ENCODE results near the gene SYNGAP1. TPM values are rescaled to one million over a fixed set of nuclear protein-coding genes. Genes with fewer than 3 reads are reported as not detected.

Gene SYNGAP1
- total RNA-seq, 1 donor from 2014 or later, result 33.7 TPM

DNA sequence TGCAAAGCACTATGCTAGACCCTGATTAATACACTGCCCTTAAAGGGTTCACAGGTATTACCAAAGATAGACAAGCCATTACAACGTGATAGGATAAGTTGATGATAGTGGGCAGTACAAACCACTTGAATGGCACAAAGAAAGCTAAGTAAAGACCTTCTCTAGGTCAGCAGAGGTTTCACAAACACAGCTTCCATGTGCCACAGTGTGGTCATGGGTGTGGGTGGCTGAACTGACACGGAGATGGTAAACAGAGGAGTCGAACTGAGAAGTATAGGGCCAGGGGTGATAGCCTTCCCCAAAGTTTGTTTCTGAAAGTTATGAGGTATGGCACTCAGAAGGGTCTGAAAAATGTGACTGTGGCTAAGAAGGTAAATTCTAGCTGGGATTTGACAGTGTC lies 38.8 kb downstream of the SYNGAP1 start:
- Histone ChIP-seq H3K9me3 (no peaks in the 10 kb centered on the region), H3K27me3 (no peaks in the 10 kb centered on the region), H3K36me3 (no peaks in the 10 kb centered on the region), H3K4me3 (no peak overlapping the region), H3K27ac (no peak overlapping the region), H3K4me1 (peaks cover 6 to 8% of the 10 kb centered on the region in 2 donors)
- DNase-seq (ENCODE audit: low spot score in 2 of 2), result no peak
- intact Hi-C loops (cut with DNase I), result no loop called here
- TF ChIP-seq, protein P1, sequence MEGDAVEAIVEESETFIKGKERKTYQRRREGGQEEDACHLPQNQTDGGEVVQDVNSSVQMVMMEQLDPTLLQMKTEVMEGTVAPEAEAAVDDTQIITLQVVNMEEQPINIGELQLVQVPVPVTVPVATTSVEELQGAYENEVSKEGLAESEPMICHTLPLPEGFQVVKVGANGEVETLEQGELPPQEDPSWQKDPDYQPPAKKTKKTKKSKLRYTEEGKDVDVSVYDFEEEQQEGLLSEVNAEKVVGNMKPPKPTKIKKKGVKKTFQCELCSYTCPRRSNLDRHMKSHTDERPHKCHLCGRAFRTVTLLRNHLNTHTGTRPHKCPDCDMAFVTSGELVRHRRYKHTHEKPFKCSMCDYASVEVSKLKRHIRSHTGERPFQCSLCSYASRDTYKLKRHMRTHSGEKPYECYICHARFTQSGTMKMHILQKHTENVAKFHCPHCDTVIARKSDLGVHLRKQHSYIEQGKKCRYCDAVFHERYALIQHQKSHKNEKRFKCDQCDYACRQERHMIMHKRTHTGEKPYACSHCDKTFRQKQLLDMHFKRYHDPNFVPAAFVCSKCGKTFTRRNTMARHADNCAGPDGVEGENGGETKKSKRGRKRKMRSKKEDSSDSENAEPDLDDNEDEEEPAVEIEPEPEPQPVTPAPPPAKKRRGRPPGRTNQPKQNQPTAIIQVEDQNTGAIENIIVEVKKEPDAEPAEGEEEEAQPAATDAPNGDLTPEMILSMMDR (IDR thresholded peaks at IDR 0.05), result no peak

DNA sequence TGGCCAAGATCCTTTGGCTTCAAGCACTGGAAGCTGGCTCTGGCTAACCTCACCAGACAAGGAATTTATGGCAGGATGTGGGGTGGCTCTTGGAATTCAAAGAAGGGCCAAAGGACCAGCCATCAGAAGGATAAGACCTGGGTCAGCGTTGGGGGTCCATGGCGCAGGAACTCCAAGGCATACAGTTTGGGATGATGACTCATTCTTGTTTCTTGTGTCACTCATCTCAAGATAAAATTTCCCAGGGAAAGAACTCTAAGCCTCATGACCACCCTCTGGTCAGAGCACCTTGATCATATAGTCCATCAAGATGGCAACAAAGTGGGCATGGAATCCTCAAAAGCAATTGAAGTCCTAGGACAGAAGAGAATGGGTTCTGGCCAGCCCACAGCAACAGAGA lies 39.4 kb downstream of the SYNGAP1 start:
- Histone ChIP-seq H3K27ac (no peak overlapping the region), H3K27me3 (no peaks in the 10 kb centered on the region), H3K9me3 (no peaks in the 10 kb centered on the region), H3K4me3 (no peak overlapping the region), H3K4me1 (peaks cover 6 to 7% of the 10 kb centered on the region in 2 donors), H3K36me3 (no peaks in the 10 kb centered on the region)
- TF ChIP-seq, protein P1 (IDR thresholded peaks at IDR 0.05), result no peak
- DNase-seq (ENCODE audit: low spot score in 2 of 2), result no peak
- intact Hi-C loops (cut with DNase I), result no loop called here

DNA sequence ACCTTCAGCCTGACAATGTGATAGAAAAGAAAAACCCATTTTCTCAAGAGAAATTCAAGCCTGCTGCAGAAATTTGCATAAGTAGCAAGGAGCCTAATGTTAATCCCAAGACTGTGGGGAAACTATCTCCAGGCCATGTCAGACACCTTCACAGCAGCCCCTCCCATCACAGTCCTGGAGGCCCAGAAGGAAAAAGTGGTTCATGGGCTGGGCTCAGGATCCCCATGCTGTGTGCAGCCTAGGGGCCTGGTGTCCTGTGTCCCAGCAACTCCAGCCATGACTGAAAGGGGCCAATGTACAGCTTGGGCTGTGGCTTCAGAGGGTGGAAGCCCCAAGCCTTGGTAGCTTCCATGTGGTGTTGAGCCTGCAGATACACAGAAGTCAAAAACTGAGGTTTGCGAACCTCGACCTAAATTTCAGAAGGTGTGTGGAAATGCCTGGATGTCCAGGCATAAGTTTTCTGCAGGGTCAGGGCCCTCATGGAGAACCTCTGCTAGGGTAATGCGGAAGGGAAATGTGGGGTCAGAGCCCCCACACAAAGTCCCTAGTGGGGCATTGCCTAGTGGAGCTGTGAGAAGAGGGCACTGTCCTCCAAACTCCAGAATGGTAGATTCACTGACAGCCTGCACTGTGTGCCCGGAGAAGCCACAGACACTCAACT lies 46.3 kb downstream of the SYNGAP1 start:
- H3K27me3 ChIP-seq, result no peaks in the 10 kb centered on the region
- H3K4me3 ChIP-seq, result no peak overlapping the region
- no peak overlapping the region for H3K27ac ChIP-seq
- intact Hi-C loops (cut with DNase I), result no loop called here
- H3K4me1 ChIP-seq, result no peaks in the 10 kb centered on the region
- no peaks in the 10 kb centered on the region for H3K36me3 ChIP-seq
- no peak for DNase-seq (ENCODE audit: low spot score in 2 of 2)
- TF ChIP-seq, protein P1 (IDR thresholded peaks at IDR 0.05), result no peak
- H3K9me3 ChIP-seq, result no peaks in the 10 kb centered on the region

DNA sequence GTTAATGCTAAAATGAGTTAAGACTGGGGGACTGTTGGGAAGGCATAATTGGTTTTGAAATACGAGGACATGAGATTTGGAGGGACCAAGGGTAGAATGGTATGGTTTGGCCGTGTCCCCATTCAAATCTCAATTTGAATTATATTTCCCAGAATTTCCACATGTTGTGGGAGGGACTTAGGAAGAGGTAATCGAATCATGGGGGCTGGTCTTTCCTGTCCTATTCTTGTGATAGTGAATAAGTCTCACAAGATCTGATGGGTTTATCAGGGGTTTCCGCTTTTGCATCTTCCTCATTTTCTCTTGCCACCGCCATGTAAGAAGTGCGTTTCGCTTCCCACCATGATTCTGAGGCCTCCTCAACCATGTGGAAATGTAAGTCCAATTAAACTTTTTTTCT lies 47.2 kb downstream of the SYNGAP1 start:
- H3K36me3 ChIP-seq, result no peaks in the 10 kb centered on the region
- intact Hi-C loops (cut with DNase I), result no loop called here
- H3K9me3 ChIP-seq, result no peaks in the 10 kb centered on the region
- TF ChIP-seq, protein P1 (IDR thresholded peaks at IDR 0.05), result no peak
- no peak overlapping the region for H3K4me3 ChIP-seq
- H3K27me3 ChIP-seq, result no peaks in the 10 kb centered on the region
- no peak for DNase-seq (ENCODE audit: low spot score in 2 of 2)
- no peak overlapping the region for H3K27ac ChIP-seq
- no peaks in the 10 kb centered on the region for H3K4me1 ChIP-seq

DNA sequence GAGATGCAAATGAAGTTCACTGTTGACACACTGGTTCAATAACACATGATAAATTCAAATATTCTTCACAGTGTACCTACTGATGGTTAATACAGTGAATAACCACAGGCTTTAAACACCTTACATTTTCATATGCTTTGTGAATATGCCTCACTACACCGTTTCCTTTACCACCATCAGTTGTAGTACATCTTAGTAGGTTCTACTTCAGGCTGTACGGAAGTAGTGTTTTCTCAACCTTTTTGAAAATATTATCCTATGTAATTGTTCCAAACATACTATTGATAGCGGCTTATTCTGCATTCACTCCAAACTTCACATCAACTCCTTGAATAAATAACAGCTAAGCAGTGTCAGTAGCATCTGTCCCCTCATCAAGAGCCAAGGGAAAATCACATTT lies 49.8 kb downstream of the SYNGAP1 start:
- intact Hi-C loops (cut with DNase I), result no loop called here

More for the DNA sequence above, 49.8 kb downstream of the SYNGAP1 start:
- Histone ChIP-seq H3K4me1 (no peaks in the 10 kb centered on the region), H3K4me3 (no peak overlapping the region), H3K27ac (no peak overlapping the region), H3K27me3 (no peaks in the 10 kb centered on the region), H3K36me3 (no peaks in the 10 kb centered on the region), H3K9me3 (no peaks in the 10 kb centered on the region)
- DNase-seq (ENCODE audit: low spot score in 2 of 2), result no peak
- TF ChIP-seq, protein P1 (IDR thresholded peaks at IDR 0.05), result no peak
